IMR-90 (cell line): ENCODE results near the gene HSPH1. TPM values are rescaled to one million over a fixed set of nuclear protein-coding genes. Genes with fewer than 3 reads are reported as not detected.

ENCODE experiments used
- ATAC-seq: fragments of 200-7000 bp; cut with Tn5 transposase; 2 replicates; pipeline ENCODE4 v1.9.1; 2020; ENCODE audit warnings: low read depth, mild to moderate bottlenecking, moderate library complexity
- BruUV-seq: library from RNA; stranded (reverse); fragments of 400-500 nt; replicated peaks from 2 replicates; lab custom pipeline; 2021; lab: Mats Ljungman, UMichigan
- CTCF ChIA-PET: fragments of 300-600 bp; formaldehyde crosslinking; extraction: SDS; loops from one replicate; lab custom pipeline; 2021; ENCODE audit warnings: antibody characterized with exemption; lab: Yijun Ruan, JAX
- POLR2A ChIA-PET: fragments of 300-600 bp; sonication (Branson Sonifier 250); formaldehyde crosslinking; loops from one replicate; lab custom pipeline; 2022; ENCODE audit warnings: antibody characterized with exemption; ENCODE audit not compliant: unreplicated experiment; lab: Charles Lee
- DNase-seq: peaks from one replicate; pipeline ENCODE4 v3.0.0; 2013
- H2AFZ ChIP-seq: replicated peaks from 2 replicates; pipeline ENCODE3; 2013; ENCODE audit warnings: low read length, mild to moderate bottlenecking; ENCODE audit not compliant: poor library complexity
- H2AK5ac ChIP-seq: 2 replicates; pipeline ENCODE4 v1.6.1; 2013; ENCODE audit warnings: low read depth, low read length, inconsistent platforms
- H2AK9ac ChIP-seq: replicated peaks from 2 replicates; pipeline ENCODE3; 2013; ENCODE audit warnings: mild to moderate bottlenecking, low read depth, low read length, moderate library complexity; ENCODE audit not compliant: poor library complexity
- H2BK120ac ChIP-seq: 2 replicates; pipeline ENCODE4 v1.6.1; 2013; ENCODE audit warnings: low read depth, low read length, inconsistent platforms
- H2BK15ac ChIP-seq: 3 replicates; pipeline ENCODE4 v1.6.1; 2013; ENCODE audit warnings: low read depth, low read length, inconsistent platforms
- H2BK20ac ChIP-seq: 2 replicates; pipeline ENCODE4 v1.6.1; 2013; ENCODE audit warnings: low read depth, mild to moderate bottlenecking, inconsistent platforms, low read length, moderate library complexity
- H2BK5ac ChIP-seq: 2 replicates; pipeline ENCODE4 v1.6.1; 2013; ENCODE audit warnings: mild to moderate bottlenecking, low read depth, low read length, inconsistent platforms; ENCODE audit not compliant: poor library complexity, severe bottlenecking
- H3K14ac ChIP-seq: replicated peaks from 2 replicates; pipeline ENCODE4 v1.6.1; 2013; ENCODE audit warnings: low read depth, low read length, inconsistent platforms
- H3K18ac ChIP-seq: 2 replicates; pipeline ENCODE4 v1.6.1; 2013; ENCODE audit warnings: low read depth, low read length, control low read depth
- H3K23ac ChIP-seq: 2 replicates; pipeline ENCODE4 v1.6.1; 2013; ENCODE audit warnings: low read depth, low read length, inconsistent platforms
- H3K27ac ChIP-seq: 2 replicates; pipeline ENCODE4 v1.5.1; 2013; ENCODE audit warnings: mild to moderate bottlenecking, control low read depth, low read length; ENCODE audit not compliant: insufficient read depth
- H3K27me3 ChIP-seq: 2 replicates; pipeline ENCODE4 v1.6.1; 2013; ENCODE audit warnings: low read length; ENCODE audit not compliant: control insufficient read depth, insufficient read depth
- H3K36me3 ChIP-seq: 2 replicates; pipeline ENCODE4 v1.6.1; 2013; ENCODE audit warnings: low read length, mixed read lengths; ENCODE audit not compliant: control insufficient read depth, insufficient read depth
- H3K4ac ChIP-seq: 2 replicates; pipeline ENCODE4 v1.6.1; 2013; ENCODE audit warnings: low read depth, low read length, inconsistent platforms
- H3K4me1 ChIP-seq: 2 replicates; pipeline ENCODE4 v1.6.1; 2013; ENCODE audit warnings: low read length, mixed read lengths; ENCODE audit not compliant: control insufficient read depth, insufficient read depth
- H3K4me2 ChIP-seq: 2 replicates; pipeline ENCODE4 v1.6.1; 2013; ENCODE audit warnings: low read depth, mild to moderate bottlenecking, control low read depth, low read length, moderate library complexity
- H3K4me3 ChIP-seq: 2 replicates; pipeline ENCODE4 v1.5.1; 2013; ENCODE audit warnings: low read depth, mild to moderate bottlenecking, control low read depth, low read length, moderate library complexity; ENCODE audit not compliant: insufficient read depth
- H3K56ac ChIP-seq: 2 replicates; pipeline ENCODE4 v1.6.1; 2013; ENCODE audit warnings: low read length, inconsistent platforms; ENCODE audit not compliant: insufficient read depth; ENCODE audit errors: extremely low read depth
- H3K79me1 ChIP-seq, 2 experiments: 2 replicates each; pipeline ENCODE4 v1.6.1; 2013; ENCODE audit warnings: low read length in 2 of 2, inconsistent platforms in 1 of 2, low read depth in 1 of 2
- H3K9ac ChIP-seq: 2 replicates; pipeline ENCODE4 v1.6.1; 2013; ENCODE audit warnings: low read depth, low read length, control low read depth
- H3K9me1 ChIP-seq: 2 replicates; pipeline ENCODE4 v1.6.1; 2013; ENCODE audit warnings: low read length, inconsistent platforms; ENCODE audit not compliant: insufficient read depth
- H3K9me3 ChIP-seq: 2 replicates; pipeline ENCODE4 v1.6.1; 2013; ENCODE audit warnings: low read length; ENCODE audit not compliant: control insufficient read depth, insufficient read depth
- H4K20me1 ChIP-seq: 2 replicates; pipeline ENCODE4 v1.6.1; 2013; ENCODE audit warnings: low read length, inconsistent platforms; ENCODE audit not compliant: insufficient read depth
- H4K5ac ChIP-seq: 2 replicates; pipeline ENCODE4 v1.6.1; 2013; ENCODE audit warnings: mild to moderate bottlenecking, low read depth, low read length, control low read depth
- H4K8ac ChIP-seq, 2 experiments: 2 replicates each; pipeline ENCODE4 v1.6.1; 2013; ENCODE audit warnings: low read depth in 2 of 2, low read length in 2 of 2, control low read depth in 1 of 2, inconsistent platforms in 1 of 2
- H4K91ac ChIP-seq: 2 replicates; pipeline ENCODE4 v1.6.1; 2013; ENCODE audit warnings: low read depth, low read length, inconsistent platforms; ENCODE audit not compliant: insufficient read depth
- BHLHE40 ChIP-seq: fragments of 150-350 bp; IDR thresholded peaks from 2 replicates; pipeline ENCODE4 v1.6.1; 2016; ENCODE audit warnings: mild to moderate bottlenecking, low read depth, low read length
- CEBPB ChIP-seq: IDR thresholded peaks from 2 replicates; pipeline ENCODE4 v1.6.1; 2012; ENCODE audit warnings: low read depth, low read length, improper control_type of control experiment
- CHD1 ChIP-seq: IDR thresholded peaks from 2 replicates; pipeline ENCODE4 v1.6.1; 2012; ENCODE audit warnings: low read depth, low read length, improper control_type of control experiment
- CTCF ChIP-seq: conservative IDR thresholded peaks from 2 replicates; pipeline ENCODE4 v1.5.1; 2012; ENCODE audit warnings: mild to moderate bottlenecking, low read depth, low read length, improper control_type of control experiment
- MAFK ChIP-seq: IDR thresholded peaks from 2 replicates; pipeline ENCODE4 v1.6.1; 2012; ENCODE audit warnings: low read depth, low read length, improper control_type of control experiment
- MXI1 ChIP-seq: IDR thresholded peaks from 2 replicates; pipeline ENCODE4 v1.6.1; 2012; ENCODE audit warnings: low read depth, mild to moderate bottlenecking, low read length, moderate library complexity, borderline replicate concordance
- NFE2L2 ChIP-seq: fragments of 150-350 bp; IDR thresholded peaks from 2 replicates; pipeline ENCODE4 v1.6.1; 2016; ENCODE audit warnings: low read depth, mild to moderate bottlenecking, low read length
- POLR2A ChIP-seq: IDR thresholded peaks from 2 replicates; pipeline ENCODE4 v1.6.1; 2012; ENCODE audit warnings: mild to moderate bottlenecking, low read depth, low read length
- RAD21 ChIP-seq: IDR thresholded peaks from 2 replicates; pipeline ENCODE4 v1.6.1; 2012; ENCODE audit warnings: low read length, improper control_type of control experiment
- RFX5 ChIP-seq: IDR thresholded peaks from 2 replicates; pipeline ENCODE4 v1.8.0; 2012; ENCODE audit warnings: low read depth, mild to moderate bottlenecking, low read length, moderate library complexity
- SMC3 ChIP-seq: fragments of 150-350 bp; IDR thresholded peaks from 2 replicates; pipeline ENCODE4 v1.6.1; 2016; ENCODE audit warnings: low read depth, mild to moderate bottlenecking, antibody characterized with exemption, low read length, moderate library complexity
- USF2 ChIP-seq: fragments of 150-350 bp; IDR thresholded peaks from 2 replicates; pipeline ENCODE4 v1.6.1; 2017; ENCODE audit warnings: mild to moderate bottlenecking, antibody characterized with exemption, low read length, low read depth
- dilution Hi-C: fragments of 300-500 bp; cut with HindIII; formaldehyde crosslinking; loops from one replicate; pipeline ENCODE4 v1.14.3; 2018; ENCODE audit warnings: low sequenced_read_pairs; ENCODE audit not compliant: unreplicated experiment
- in situ Hi-C: fragments of 300-500 bp; cut with MboI; formaldehyde crosslinking; loops from 3 replicates; pipeline ENCODE4 v1.14.3; 2019; ENCODE audit warnings: low sequenced_read_pairs, inconsistent platforms, mixed read lengths
- intact Hi-C: fragments of 100-400 bp; cut with micrococcal nuclease; formaldehyde crosslinking; loops from 2 replicates; pipeline ENCODE4 v1.10.0; 2022
- polyA plus RNA-seq, 3 experiments: library from polyadenylated mRNA; depleted of rRNA; stranded (reverse); fragments of >200 nt; gene quantifications; 2 replicates each; pipeline ENCODE4 v1.2.3, GENCODE V29; 2012; ENCODE audit warnings: low replicate concordance in 1 of 3
- total RNA-seq: library from RNA; depleted of rRNA; stranded (reverse); fragments of >200 nt; gene quantifications from 2 replicates; pipeline ENCODE4 v1.2.3, GENCODE V29; 2012

HSPH1 gene
- total and polyA plus RNA-seq, 2 of the 4 experiments (the other 2 are of a cell fraction), result 36.8 to 40.3 TPM

- Histone ChIP-seq H3K56ac (no peak overlapping the region), H3K4me2 (no peak overlapping the region), H2AFZ (no peak overlapping the region), H2BK15ac (no peak overlapping the region), H3K23ac (no peak overlapping the region), H3K36me3 (no peaks in the 10 kb centered on the region), H4K8ac (no peak overlapping the region), H4K5ac (no peak overlapping the region), H2BK20ac (no peak overlapping the region), H3K4me3 (no peak overlapping the region), H3K27ac (no peak overlapping the region), H3K18ac (no peak overlapping the region), H3K14ac (no peak overlapping the region), H3K79me1 (peaks cover 0 to 9% of the 10 kb centered on the region in 2 experiments; a peak in 2 of 4 replicates), H4K91ac (no peak overlapping the region), H3K4me1 (no peaks in the 10 kb centered on the region), H2AK9ac (no peak overlapping the region), H2AK5ac (no peak overlapping the region), H2BK120ac (no peak overlapping the region), H3K9me1 (no peaks in the 10 kb centered on the region), H4K20me1 (no peaks in the 10 kb centered on the region), H3K9me3 (no peaks in the 10 kb centered on the region), H3K4ac (no peak overlapping the region), H2BK5ac (no peak overlapping the region), H3K27me3 (no peaks in the 10 kb centered on the region), H3K9ac (no peak overlapping the region)
- dilution Hi-C loops, result no loop called here
- BruUV-seq, result no TSS peak
- ChIA-PET CTCF (no interaction called here), POLR2A (no interaction called here)
- ATAC-seq, result no peak
- in situ Hi-C loops, result no loop called here
- intact Hi-C loops, result no loop called here
- TF ChIP-seq MAFK (no peak), POLR2A (no peak), CTCF (no peak), RAD21 (no peak), BHLHE40 (no peak), NFE2L2 (no peak), CEBPB (no peak), USF2 (no peak), SMC3 (no peak), CHD1 (no peak), MXI1 (no peak), RFX5 (no peak)
- DNase-seq, result peak; percentile 16
Measured at GRCh38 chr13:31167490-31167889, 5.8 kb upstream of the HSPH1 start.
